ENCODE measurements around the gene RMC1. TPM values are rescaled to one million over a fixed set of nuclear protein-coding genes. Genes with fewer than 3 reads are reported as not detected.

RMC1 gene
- total and polyA plus RNA-seq, 12 donors, result 10.2 to 61.7 (median 24.4) TPM

- no peaks in the 10 kb centered on the region for H3K27me3 ChIP-seq
- no peak for TF ChIP-seq POLR2A (IDR thresholded peaks at IDR 0.05)
- TF ChIP-seq CTCF (IDR thresholded peaks at IDR 0.05), result no peak
- DNase-seq, result peak in 1 of 7 donors; percentile 10
- 83 to 89% (median 86%) methylated on average over 9 of the region's 9 CpGs for WGBS, 4 donors
- peak overlapping the region in 4 of 5 donors; percentile 16 to 42 (median 30) for H3K27ac ChIP-seq
- H3K36me3 ChIP-seq (replicated peaks in 1 of 2), result peaks cover 0 to 92% of the 10 kb centered on the region in 2 donors
- H3K4me3 ChIP-seq, result no peak overlapping the region
- H3K4me1 ChIP-seq (replicated peaks in 1 of 2), result peaks cover 10 to 20% of the 10 kb centered on the region in 2 donors
- intact Hi-C loops (cut with DNase I), result no loop called here
- no peaks in the 10 kb centered on the region for H3K9me3 ChIP-seq (replicated peaks in 1 of 3)
Measured at GRCh38 chr18:23541349-23542093, 38.2 kb downstream of the RMC1 start.

DNA sequence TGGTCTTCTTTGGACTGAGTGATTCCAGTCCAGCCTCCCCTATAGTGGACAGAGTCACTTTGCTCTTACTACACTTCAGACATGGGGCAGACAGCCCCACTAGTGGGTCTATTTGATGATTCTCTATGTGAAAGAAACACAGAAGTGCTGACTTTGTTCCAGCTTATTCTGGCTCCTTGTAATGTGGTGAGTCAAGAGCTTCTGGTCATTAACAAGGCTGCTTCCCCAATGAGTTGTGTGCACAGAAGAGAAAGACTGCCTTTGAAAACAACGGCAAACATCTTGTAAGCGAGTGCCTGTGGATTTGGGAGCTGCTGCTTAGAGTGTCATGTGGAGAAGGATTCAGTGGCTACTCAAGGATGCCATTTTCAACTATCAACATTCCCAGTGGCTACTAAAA, 39.1 kb downstream of the RMC1 start:
- WGBS, 4 donors, result 87 to 100% (median 93%) methylated on average over 2 of the region's 2 CpGs
- TF ChIP-seq CTCF (IDR thresholded peaks at IDR 0.05), result no peak
- peak in 1 of 7 donors; percentile 18 for DNase-seq
- intact Hi-C loops (cut with DNase I), result no loop called here
- no peaks in the 10 kb centered on the region for H3K9me3 ChIP-seq (replicated peaks in 1 of 3)
- peaks cover 0 to 92% of the 10 kb centered on the region in 2 donors for H3K36me3 ChIP-seq (replicated peaks in 1 of 2)
- H3K27me3 ChIP-seq, result no peaks in the 10 kb centered on the region
- peak overlapping the region in 2 of 5 donors; percentile 35 to 48 for H3K27ac ChIP-seq
- peaks cover 10 to 20% of the 10 kb centered on the region in 2 donors for H3K4me1 ChIP-seq (replicated peaks in 1 of 2)
- no peak overlapping the region for H3K4me3 ChIP-seq

- Histone ChIP-seq H3K36me3 (replicated peaks in 1 of 2) (peaks cover 0 to 66% of the 10 kb centered on the region in 2 donors), H3K4me1 (replicated peaks in 1 of 2) (peaks cover 10 to 14% of the 10 kb centered on the region in 2 donors), H3K4me3 (no peak overlapping the region), H3K27ac (no peak overlapping the region), H3K27me3 (no peaks in the 10 kb centered on the region), H3K9me3 (replicated peaks in 1 of 3) (no peaks in the 10 kb centered on the region)
- 93 to 99% (median 96%) methylated on average over 13 of the region's 13 CpGs for WGBS, 4 donors
- no peak for DNase-seq
- intact Hi-C loops (cut with DNase I), result no loop called here
- TF ChIP-seq CTCF (IDR thresholded peaks at IDR 0.05) (no peak), POLR2A (IDR thresholded peaks at IDR 0.05) (no peak)
Measured at GRCh38 chr18:23545247-23545789, 42.0 kb downstream of the RMC1 start.

- intact Hi-C loops (cut with DNase I), result no loop called here
- WGBS, 4 donors, result 47 to 69% (median 51%) methylated on average over 3 of the region's 3 CpGs
- H3K27ac ChIP-seq, result no peak overlapping the region
- H3K4me3 ChIP-seq, result no peak overlapping the region
- no peak for DNase-seq
- H3K27me3 ChIP-seq, result no peaks in the 10 kb centered on the region
- TF ChIP-seq CTCF (IDR thresholded peaks at IDR 0.05), result no peak
- TF ChIP-seq POLR2A (IDR thresholded peaks at IDR 0.05), result no peak
- H3K36me3 ChIP-seq (replicated peaks in 1 of 2), result peaks cover 0 to 69% of the 10 kb centered on the region in 2 donors
- no peaks in the 10 kb centered on the region for H3K9me3 ChIP-seq (replicated peaks in 1 of 3)
- peaks cover 6 to 7% of the 10 kb centered on the region in 2 donors for H3K4me1 ChIP-seq (replicated peaks in 1 of 2)
Measured at GRCh38 chr18:23547306-23547705, 44.0 kb downstream of the RMC1 start.
